K562 (cell line): ENCODE data around the gene RAD54L. TPM values are rescaled to one million over a fixed set of nuclear protein-coding genes. Genes with fewer than 3 reads are reported as not detected.

Experiments
- ARID2 ChIP-seq: fragments of 450-650 bp; IDR thresholded peaks from 2 replicates; pipeline ENCODE4 v1.6.1; 2017; ENCODE audit warnings: antibody characterized with exemption, mild to moderate bottlenecking
- E2F4 ChIP-seq: sonication (generic); formaldehyde crosslinking; IDR thresholded peaks from 2 replicates; pipeline ENCODE4 v1.8.0; 2022; ENCODE audit warnings: mild to moderate bottlenecking, low read depth, missing genetic modification reagents
- MGA ChIP-seq: fragments of 450-650 bp; IDR thresholded peaks from 2 replicates; pipeline ENCODE4 v1.6.1; 2016; ENCODE audit warnings: mild to moderate bottlenecking, moderate library complexity
- NCOA4 ChIP-seq: fragments of 450-650 bp; IDR thresholded peaks from 2 replicates; pipeline ENCODE4 v1.6.1; 2018; ENCODE audit warnings: mild to moderate bottlenecking; ENCODE audit not compliant: partially characterized antibody
- RHOXF2B ChIP-seq: fragments of 250-450 bp; sonication (Bioruptor Pico); conservative IDR thresholded peaks from 2 replicates; pipeline ENCODE4 v1.5.1; 2021
- SRSF9 ChIP-seq: fragments of 200-400 bp; formaldehyde crosslinking; IDR thresholded peaks from 2 replicates; pipeline ENCODE4 v1.6.1; 2017; ENCODE audit warnings: low read depth, low read length, borderline replicate concordance
- TSHZ1 ChIP-seq: fragments of 250-450 bp; sonication (Bioruptor Pico); IDR thresholded peaks from 2 replicates; pipeline ENCODE4 v1.4.0; 2020; ENCODE audit warnings: mild to moderate bottlenecking, moderate library complexity
- ZNF124 ChIP-seq: sonication (generic); formaldehyde crosslinking; IDR thresholded peaks from 2 replicates; pipeline ENCODE4 v1.8.1; 2022; ENCODE audit warnings: missing genetic modification reagents
- ZNF146 ChIP-seq: IDR thresholded peaks from one replicate; pipeline ENCODE4 v1.6.1; 2018; ENCODE audit warnings: missing compliant biosample characterization; ENCODE audit not compliant: unreplicated experiment
- ZNF212 ChIP-seq: fragments of 450-650 bp; formaldehyde crosslinking; IDR thresholded peaks from 2 replicates; pipeline ENCODE4 v1.4.0; 2020; ENCODE audit warnings: mild to moderate bottlenecking
- ZZZ3 ChIP-seq: fragments of 450-650 bp; IDR thresholded peaks from 2 replicates; pipeline ENCODE4 v1.6.1; 2016; ENCODE audit warnings: antibody characterized with exemption, mild to moderate bottlenecking, moderate library complexity
- polyA plus RNA-seq, 8 experiments: library from polyadenylated mRNA; depleted of rRNA in 4 of 8; stranded (reverse) in 5 of 8; unstranded in 3 of 8; fragments of >200 nt; fragmentation: Nextera tagmentation in 2 of 8; fragmentation: Illumina TruSeq in 1 of 8; extraction: Ambion mirVana in 2 of 8; extraction: Trizol in 1 of 8; gene quantifications; 2 replicates each; pipeline versions ENCODE4 v1.2.1 to v1.2.3, GENCODE V29; 2011 to 2014; ENCODE audit warnings: inconsistent platforms in 1 of 8, missing spikeins in 1 of 8
- total RNA-seq, 7 experiments: library from RNA; depleted of rRNA in 6 of 7; stranded (reverse); fragments of >200 nt in 6 of 7; fragmentation: Illumina TruSeq in 2 of 7; extraction: Trizol in 2 of 7; gene quantifications; 2 replicates each; pipeline versions ENCODE4 v1.2.1 to v1.2.3, GENCODE V29; 2011 to 2021; ENCODE audit warnings: low replicate concordance in 1 of 7

Gene RAD54L
- total and polyA plus RNA-seq, 9 of the 15 experiments (the other 6 are each of a cell fraction or from before 2014, with no cell fraction given): 17.9 to 92.3 (median 37.5) TPM

GRCh38 chr1:46248122-46248920 is 758 bp downstream of the RAD54L start (continued):
- TF ChIP-seq MGA (0 out of 2 replicates have a peak, but pooled peaks have one; percentile 21), TSHZ1 (CRISPR knock-in tag) (no peak), SRSF9 (no peak), ZZZ3 (peak; percentile 72), RHOXF2B (CRISPR knock-in tag) (no peak), ZNF212 (no peak), E2F4 (CRISPR knock-in tag) (0 out of 2 replicates have a peak, but pooled peaks have one; percentile 4), ZNF124 (CRISPR knock-in tag) (no peak), ZNF146 (CRISPR knock-in tag) (no peak), ARID2 (no peak), NCOA4 (no peak)
